NOMO-1 (cell line): ENCODE data around the gene INTS15.

ENCODE experiments used
- DNase-seq, 2 experiments: peaks; one replicate each; lab custom pipeline; 2025; ENCODE audit not compliant: unreplicated experiment in 2 of 2; lab: John Stamatoyannopoulos, UW

Gene INTS15

GRCh38 chr7:6642239-6642839 is 52.5 kb downstream of the INTS15 start:
- no peak for DNase-seq

- DNase-seq, result no peak
These were observed 53.2 kb downstream of the INTS15 start for GRCh38 chr7:6642861-6643640.

- no peak for DNase-seq
These were observed 54.2 kb downstream of the INTS15 start for GRCh38 chr7:6643915-6644625.

GRCh38 chr7:6644728-6645127 is 54.9 kb downstream of the INTS15 start:
- no peak for DNase-seq

GRCh38 chr7:6646465-6646864 is 56.6 kb downstream of the INTS15 start:
- DNase-seq, result no peak

GRCh38 chr7:6647080-6647479 is 57.3 kb downstream of the INTS15 start:
- DNase-seq, result no peak

GRCh38 chr7:6647541-6647940 is 57.7 kb downstream of the INTS15 start:
- DNase-seq, result no peak

- no peak for DNase-seq
These were observed 58.4 kb downstream of the INTS15 start for GRCh38 chr7:6648066-6648814.

GRCh38 chr7:6648815-6649104 is 58.9 kb downstream of the INTS15 start:
- no peak for DNase-seq

- no peak for DNase-seq
These were observed 59.6 kb downstream of the INTS15 start for GRCh38 chr7:6649241-6649961.

- DNase-seq, result no peak
These were observed 60.3 kb downstream of the INTS15 start for GRCh38 chr7:6650086-6650485.

- DNase-seq, result no peak
These were observed 60.7 kb downstream of the INTS15 start for GRCh38 chr7:6650521-6651011.

- no peak for DNase-seq
These were observed 62.1 kb downstream of the INTS15 start for GRCh38 chr7:6651851-6652445.

GRCh38 chr7:6652446-6653011 is 62.7 kb downstream of the INTS15 start:
- DNase-seq, result no peak

- DNase-seq, result no peak
These were observed 63.5 kb downstream of the INTS15 start for GRCh38 chr7:6653071-6654003.

GRCh38 chr7:6654113-6654841 is 64.5 kb downstream of the INTS15 start:
- no peak for DNase-seq

- no peak for DNase-seq
These were observed 65.2 kb downstream of the INTS15 start for GRCh38 chr7:6654842-6655610.
